IMR-90 (cell line): ENCODE data around the gene PARVB. TPM values are rescaled to one million over a fixed set of nuclear protein-coding genes. Genes with fewer than 3 reads are reported as not detected.
A peak's percentile ranks its signal among the peaks of the same experiment; 100 is the strongest.

Experiments used
- ATAC-seq: fragments of 200-7000 bp; cut with Tn5 transposase; 2 replicates; pipeline ENCODE4 v1.9.1; 2020; ENCODE audit warnings: low read depth, mild to moderate bottlenecking, moderate library complexity
- BruUV-seq: library from RNA; stranded (reverse); fragments of 400-500 nt; replicated peaks from 2 replicates; lab custom pipeline; 2021; lab: Mats Ljungman, UMichigan
- CTCF ChIA-PET: fragments of 300-600 bp; formaldehyde crosslinking; extraction: SDS; loops from one replicate; lab custom pipeline; 2021; ENCODE audit warnings: antibody characterized with exemption; lab: Yijun Ruan, JAX
- POLR2A ChIA-PET: fragments of 300-600 bp; sonication (Branson Sonifier 250); formaldehyde crosslinking; loops from one replicate; lab custom pipeline; 2022; ENCODE audit warnings: antibody characterized with exemption; ENCODE audit not compliant: unreplicated experiment; lab: Charles Lee
- DNase-seq: peaks from one replicate; pipeline ENCODE4 v3.0.0; 2013
- H2AFZ ChIP-seq: replicated peaks from 2 replicates; pipeline ENCODE3; 2013; ENCODE audit warnings: low read length, mild to moderate bottlenecking; ENCODE audit not compliant: poor library complexity
- H2AK5ac ChIP-seq: 2 replicates; pipeline ENCODE4 v1.6.1; 2013; ENCODE audit warnings: low read depth, low read length, inconsistent platforms
- H2AK9ac ChIP-seq: replicated peaks from 2 replicates; pipeline ENCODE3; 2013; ENCODE audit warnings: mild to moderate bottlenecking, low read depth, low read length, moderate library complexity; ENCODE audit not compliant: poor library complexity
- H2BK120ac ChIP-seq: 2 replicates; pipeline ENCODE4 v1.6.1; 2013; ENCODE audit warnings: low read depth, low read length, inconsistent platforms
- H2BK15ac ChIP-seq: 3 replicates; pipeline ENCODE4 v1.6.1; 2013; ENCODE audit warnings: low read depth, low read length, inconsistent platforms
- H2BK20ac ChIP-seq: 2 replicates; pipeline ENCODE4 v1.6.1; 2013; ENCODE audit warnings: low read depth, mild to moderate bottlenecking, inconsistent platforms, low read length, moderate library complexity
- H2BK5ac ChIP-seq: 2 replicates; pipeline ENCODE4 v1.6.1; 2013; ENCODE audit warnings: mild to moderate bottlenecking, low read depth, low read length, inconsistent platforms; ENCODE audit not compliant: poor library complexity, severe bottlenecking
- H3K14ac ChIP-seq: replicated peaks from 2 replicates; pipeline ENCODE4 v1.6.1; 2013; ENCODE audit warnings: low read depth, low read length, inconsistent platforms
- H3K18ac ChIP-seq: 2 replicates; pipeline ENCODE4 v1.6.1; 2013; ENCODE audit warnings: low read depth, low read length, control low read depth
- H3K23ac ChIP-seq: 2 replicates; pipeline ENCODE4 v1.6.1; 2013; ENCODE audit warnings: low read depth, low read length, inconsistent platforms
- H3K27ac ChIP-seq: 2 replicates; pipeline ENCODE4 v1.5.1; 2013; ENCODE audit warnings: mild to moderate bottlenecking, control low read depth, low read length; ENCODE audit not compliant: insufficient read depth
- H3K27me3 ChIP-seq: 2 replicates; pipeline ENCODE4 v1.6.1; 2013; ENCODE audit warnings: low read length; ENCODE audit not compliant: control insufficient read depth, insufficient read depth
- H3K36me3 ChIP-seq: 2 replicates; pipeline ENCODE4 v1.6.1; 2013; ENCODE audit warnings: low read length, mixed read lengths; ENCODE audit not compliant: control insufficient read depth, insufficient read depth
- H3K4ac ChIP-seq: 2 replicates; pipeline ENCODE4 v1.6.1; 2013; ENCODE audit warnings: low read depth, low read length, inconsistent platforms
- H3K4me1 ChIP-seq: 2 replicates; pipeline ENCODE4 v1.6.1; 2013; ENCODE audit warnings: low read length, mixed read lengths; ENCODE audit not compliant: control insufficient read depth, insufficient read depth
- H3K4me2 ChIP-seq: 2 replicates; pipeline ENCODE4 v1.6.1; 2013; ENCODE audit warnings: low read depth, mild to moderate bottlenecking, control low read depth, low read length, moderate library complexity
- H3K4me3 ChIP-seq: 2 replicates; pipeline ENCODE4 v1.5.1; 2013; ENCODE audit warnings: low read depth, mild to moderate bottlenecking, control low read depth, low read length, moderate library complexity; ENCODE audit not compliant: insufficient read depth
- H3K56ac ChIP-seq: 2 replicates; pipeline ENCODE4 v1.6.1; 2013; ENCODE audit warnings: low read length, inconsistent platforms; ENCODE audit not compliant: insufficient read depth; ENCODE audit errors: extremely low read depth
- H3K79me1 ChIP-seq, 2 experiments: 2 replicates each; pipeline ENCODE4 v1.6.1; 2013; ENCODE audit warnings: low read length in 2 of 2, inconsistent platforms in 1 of 2, low read depth in 1 of 2
- H3K9ac ChIP-seq: 2 replicates; pipeline ENCODE4 v1.6.1; 2013; ENCODE audit warnings: low read depth, low read length, control low read depth
- H3K9me1 ChIP-seq: 2 replicates; pipeline ENCODE4 v1.6.1; 2013; ENCODE audit warnings: low read length, inconsistent platforms; ENCODE audit not compliant: insufficient read depth
- H3K9me3 ChIP-seq: 2 replicates; pipeline ENCODE4 v1.6.1; 2013; ENCODE audit warnings: low read length; ENCODE audit not compliant: control insufficient read depth, insufficient read depth
- H4K20me1 ChIP-seq: 2 replicates; pipeline ENCODE4 v1.6.1; 2013; ENCODE audit warnings: low read length, inconsistent platforms; ENCODE audit not compliant: insufficient read depth
- H4K5ac ChIP-seq: 2 replicates; pipeline ENCODE4 v1.6.1; 2013; ENCODE audit warnings: mild to moderate bottlenecking, low read depth, low read length, control low read depth
- H4K8ac ChIP-seq, 2 experiments: 2 replicates each; pipeline ENCODE4 v1.6.1; 2013; ENCODE audit warnings: low read depth in 2 of 2, low read length in 2 of 2, control low read depth in 1 of 2, inconsistent platforms in 1 of 2
- H4K91ac ChIP-seq: 2 replicates; pipeline ENCODE4 v1.6.1; 2013; ENCODE audit warnings: low read depth, low read length, inconsistent platforms; ENCODE audit not compliant: insufficient read depth
- CHD1 ChIP-seq: IDR thresholded peaks from 2 replicates; pipeline ENCODE4 v1.6.1; 2012; ENCODE audit warnings: low read depth, low read length, improper control_type of control experiment
- WGBS, 2 experiments: methylation state at CpG; one replicate each; pipeline versions ENCODE4 v1.1.5 to v1.1.7; 2013; ENCODE audit warnings: missing lambda C conversion rate in 2 of 2; ENCODE audit not compliant: insufficient read length in 1 of 2; ENCODE audit errors: extremely low coverage in 2 of 2; 5-methylcytosine and 5-hydroxymethylcytosine counted together
- dilution Hi-C: fragments of 300-500 bp; cut with HindIII; formaldehyde crosslinking; loops from one replicate; pipeline ENCODE4 v1.14.3; 2018; ENCODE audit warnings: low sequenced_read_pairs; ENCODE audit not compliant: unreplicated experiment
- in situ Hi-C: fragments of 300-500 bp; cut with MboI; formaldehyde crosslinking; loops from 3 replicates; pipeline ENCODE4 v1.14.3; 2019; ENCODE audit warnings: low sequenced_read_pairs, inconsistent platforms, mixed read lengths
- intact Hi-C: fragments of 100-400 bp; cut with micrococcal nuclease; formaldehyde crosslinking; loops from 2 replicates; pipeline ENCODE4 v1.10.0; 2022
- polyA plus RNA-seq, 3 experiments: library from polyadenylated mRNA; depleted of rRNA; stranded (reverse); fragments of >200 nt; gene quantifications; 2 replicates each; pipeline ENCODE4 v1.2.3, GENCODE V29; 2012; ENCODE audit warnings: low replicate concordance in 1 of 3
- total RNA-seq: library from RNA; depleted of rRNA; stranded (reverse); fragments of >200 nt; gene quantifications from 2 replicates; pipeline ENCODE4 v1.2.3, GENCODE V29; 2012

The PARVB gene
- total and polyA plus RNA-seq, 2 of the 4 experiments (the other 2 are of a cell fraction): 44.3 to 53.9 TPM

- in situ Hi-C loops (no loop called here), dilution Hi-C loops (no loop called here), intact Hi-C loops (no loop called here)
- no peak overlapping the region; the same call in 1 of the 2 replicates for H3K18ac ChIP-seq
- no peak overlapping the region for H3K23ac ChIP-seq
- no peak overlapping the region for H2BK20ac ChIP-seq
- peaks cover 10% of the 10 kb centered on the region; the same call in 1 of the 2 replicates for H3K4me1 ChIP-seq
- peak; percentile 11 for DNase-seq
- H4K20me1 ChIP-seq: no peaks in the 10 kb centered on the region
- peak overlapping the region; percentile 71 for H2AFZ ChIP-seq
- H3K9ac ChIP-seq: no peak overlapping the region
- H2AK9ac ChIP-seq: no peak overlapping the region
- H3K27ac ChIP-seq: peak overlapping the region; percentile 20; the same call in 1 of the 2 replicates
- no peak overlapping the region for H2AK5ac ChIP-seq
- no peaks in the 10 kb centered on the region for H3K79me1 ChIP-seq
- no peak overlapping the region for H4K91ac ChIP-seq
- CTCF ChIA-PET: interaction anchor here (0.6 kb wide), 1 partner anchor 113 kb away, joined by 3 read pairs; no protein-coding TSS in a partner anchor
- H3K9me3 ChIP-seq: peaks cover 8% of the 10 kb centered on the region
- peak; percentile 70 for ATAC-seq
- H3K4me3 ChIP-seq: no peak overlapping the region
- peak overlapping the region; percentile 66; the same call in 1 of the 2 replicates for H3K4me2 ChIP-seq
- H3K14ac ChIP-seq: no peak overlapping the region
- H2BK120ac ChIP-seq: no peak overlapping the region
- no TSS peak for BruUV-seq
- 0% methylated on average over 1 of the region's 12 CpGs; no CpG with 5 or more reads in 1 of the 2 experiments for WGBS, 2 experiments
- no peaks in the 10 kb centered on the region for H3K9me1 ChIP-seq
- no peak overlapping the region; the same call in 1 of the 2 replicates for H4K5ac ChIP-seq
- H3K4ac ChIP-seq: no peak overlapping the region
- no peak for TF ChIP-seq CHD1
- H2BK15ac ChIP-seq: no peak overlapping the region
- H3K27me3 ChIP-seq: peaks cover 4% of the 10 kb centered on the region; the same call in 1 of the 2 replicates
- H2BK5ac ChIP-seq: no peak overlapping the region
- H4K8ac ChIP-seq: no peak overlapping the region
- H3K36me3 ChIP-seq: no peaks in the 10 kb centered on the region
- no peak overlapping the region for H3K56ac ChIP-seq
- POLR2A ChIA-PET: no interaction called here
Measured at GRCh38 chr22:44211946-44212930, 188.1 kb downstream of the PARVB start.
